GM18511 (cell line): Measurements from ENCODE around the gene KCNQ1.

Source experiments
- ATAC-seq: cut with Tn5 transposase; IDR thresholded peaks from one replicate; pipeline ENCODE4 v1.9.1; 2021; ENCODE audit warnings: mild to moderate bottlenecking, moderate library complexity; ENCODE audit not compliant: unreplicated experiment

The KCNQ1 gene

DNA sequence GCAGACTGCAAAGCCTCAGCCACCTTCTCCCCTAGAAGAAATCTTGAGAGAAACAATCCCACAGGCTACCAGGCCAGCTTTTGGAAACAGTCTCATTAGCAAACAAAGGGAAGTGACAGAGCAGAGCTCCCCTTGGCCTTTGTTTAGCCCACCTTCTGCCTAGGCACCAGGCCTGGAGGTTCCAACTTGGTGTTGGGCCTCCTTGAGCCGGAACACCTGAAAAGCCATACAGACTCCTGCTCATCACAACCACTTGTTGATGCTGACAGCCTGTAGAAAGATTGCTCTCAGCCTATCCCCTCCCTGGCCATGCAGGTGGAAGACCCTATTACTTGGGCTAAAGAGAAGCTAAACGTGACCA is 228.4 kb downstream of the KCNQ1 start:
- ATAC-seq: no peak

DNA sequence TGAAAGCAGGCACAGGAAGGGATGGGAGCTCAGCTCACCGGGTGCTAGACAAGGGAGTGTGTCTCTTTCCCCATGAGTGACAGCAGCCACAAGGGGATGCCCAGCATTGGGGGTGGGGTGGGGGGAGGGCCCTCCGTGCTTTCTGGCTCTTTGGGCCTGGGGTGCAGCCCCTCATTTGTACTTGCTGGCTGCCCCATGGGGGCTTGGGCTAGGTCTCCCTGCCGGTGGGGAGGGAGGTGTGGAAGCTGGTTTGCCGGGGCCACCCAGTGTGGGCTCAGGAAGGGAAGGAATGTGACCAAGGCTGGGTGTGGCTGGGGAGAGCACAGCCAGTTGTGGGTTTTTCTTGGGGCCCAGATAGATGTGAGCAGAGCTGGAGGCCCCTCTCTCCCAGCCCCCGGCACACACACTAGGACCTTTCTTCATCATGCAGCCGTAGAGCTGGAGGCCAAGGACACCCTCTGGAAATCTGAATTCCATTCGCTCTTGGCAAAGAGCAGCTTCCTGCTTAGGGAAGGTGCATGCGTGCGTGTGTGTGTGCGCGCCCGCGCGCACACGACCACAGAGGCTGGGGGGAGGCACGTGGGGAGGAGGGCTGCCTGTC is 229.2 kb downstream of the KCNQ1 start:
- ATAC-seq: no peak

DNA sequence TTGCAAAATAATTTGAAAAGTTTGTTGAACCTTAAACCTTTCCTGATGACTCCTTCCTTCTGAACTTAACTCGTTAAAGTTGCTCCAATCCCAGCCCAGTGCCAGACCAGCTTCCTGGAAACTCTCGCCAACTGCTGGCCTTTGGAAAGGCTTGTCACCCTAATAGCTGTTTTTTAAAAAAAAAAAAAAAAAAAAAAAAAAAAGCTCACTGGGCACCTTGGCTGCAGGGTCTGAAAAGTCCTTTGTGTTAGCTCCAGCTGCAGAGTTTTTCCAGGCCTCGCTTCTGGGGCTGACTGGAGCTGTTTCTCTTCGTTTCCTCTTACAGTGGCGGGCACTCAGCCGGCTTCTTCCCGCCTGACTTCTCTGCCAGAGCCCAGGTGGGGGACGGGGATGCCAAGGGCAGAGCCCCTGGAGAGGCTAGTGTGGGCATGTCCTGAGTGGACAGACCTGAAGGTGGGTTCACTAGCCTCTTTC is 229.9 kb downstream of the KCNQ1 start:
- no peak for ATAC-seq

DNA sequence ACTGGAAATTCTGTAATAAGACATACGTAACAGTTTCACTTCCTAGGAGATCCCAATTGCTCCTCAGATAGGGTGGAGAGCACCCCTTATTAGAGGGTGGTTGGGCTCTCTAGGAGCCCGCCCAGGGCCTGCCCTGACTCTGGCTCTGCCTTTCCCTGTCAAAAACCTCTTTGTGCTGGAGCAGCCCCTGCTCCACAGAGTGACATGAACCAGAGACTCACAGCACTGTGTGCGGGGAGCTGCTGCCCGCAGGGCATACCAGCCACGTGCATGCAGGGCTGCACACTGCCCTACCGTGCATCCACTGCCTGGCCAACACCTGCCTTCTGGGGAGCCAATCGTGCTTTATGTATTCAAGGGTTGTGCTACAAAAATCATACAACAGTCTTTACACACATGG is 230.7 kb downstream of the KCNQ1 start:
- no peak for ATAC-seq

DNA sequence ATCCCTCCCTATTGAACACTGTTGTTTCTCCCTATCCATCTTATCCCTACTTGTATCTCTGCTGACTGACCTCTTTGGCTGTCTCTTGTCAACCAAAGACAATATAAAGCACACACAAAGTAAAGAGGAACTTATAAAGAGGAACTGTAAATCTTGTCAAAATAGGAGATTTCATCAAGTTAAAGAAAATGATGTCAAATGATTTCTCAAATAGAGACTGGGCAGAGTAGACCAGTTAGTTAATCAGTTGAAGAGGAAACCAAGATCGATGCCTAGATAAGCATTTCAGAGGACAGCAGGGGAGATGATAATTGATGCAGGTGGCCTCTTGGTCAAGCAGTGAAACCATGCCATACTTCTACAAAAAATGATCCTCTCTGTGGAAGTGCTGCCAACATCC is 232.3 kb downstream of the KCNQ1 start:
- ATAC-seq: peak; percentile 71

DNA sequence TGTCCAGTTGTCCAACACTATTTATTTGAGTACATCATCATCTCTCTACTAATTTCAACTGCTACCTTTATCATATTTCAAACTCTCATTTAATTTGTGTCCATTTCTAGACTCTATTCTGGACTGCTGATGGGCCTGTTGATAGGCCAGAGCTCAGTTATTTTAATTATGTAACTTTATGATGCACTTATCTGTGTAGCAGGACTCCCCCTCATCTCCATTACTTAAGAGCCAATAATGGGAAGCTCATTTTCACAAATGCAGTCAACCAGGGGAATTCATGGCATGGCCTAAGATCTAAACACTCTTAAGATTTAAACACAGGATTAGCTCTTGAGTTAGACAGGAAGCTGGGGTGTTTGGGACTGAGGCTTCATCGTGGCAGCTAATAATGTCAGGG is 233.6 kb downstream of the KCNQ1 start:
- ATAC-seq: no peak

DNA sequence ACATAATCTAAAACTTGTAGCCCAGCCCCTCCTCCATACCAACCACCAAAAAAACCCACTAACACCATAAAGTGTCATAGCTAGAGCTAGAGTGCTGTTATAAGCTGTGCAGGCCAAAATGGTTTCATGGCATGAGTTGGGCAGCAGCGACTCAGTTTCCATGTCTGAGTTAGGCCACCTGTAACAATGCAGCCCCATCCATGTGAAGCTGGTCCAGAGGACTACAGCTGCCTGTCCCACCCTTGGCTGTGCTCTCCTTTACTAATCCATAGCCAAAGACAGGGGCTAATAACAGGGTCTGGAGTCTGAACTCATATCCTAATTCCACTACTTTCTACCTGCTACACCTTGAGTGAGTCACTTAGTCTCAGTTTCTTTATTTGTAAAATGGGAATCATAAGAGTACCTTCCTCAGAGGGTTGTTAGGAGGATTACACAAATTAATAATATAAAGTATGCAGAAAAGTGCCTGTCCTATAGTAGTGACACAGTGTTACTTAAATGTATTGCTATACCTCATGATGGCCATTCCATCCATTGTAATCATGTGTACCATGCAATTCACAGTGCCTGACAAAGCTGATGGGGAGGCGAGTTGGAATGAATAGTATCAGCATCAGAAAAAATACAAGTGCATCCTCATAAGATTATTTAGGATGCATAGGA is 234.3 kb downstream of the KCNQ1 start:
- ATAC-seq: no peak

DNA sequence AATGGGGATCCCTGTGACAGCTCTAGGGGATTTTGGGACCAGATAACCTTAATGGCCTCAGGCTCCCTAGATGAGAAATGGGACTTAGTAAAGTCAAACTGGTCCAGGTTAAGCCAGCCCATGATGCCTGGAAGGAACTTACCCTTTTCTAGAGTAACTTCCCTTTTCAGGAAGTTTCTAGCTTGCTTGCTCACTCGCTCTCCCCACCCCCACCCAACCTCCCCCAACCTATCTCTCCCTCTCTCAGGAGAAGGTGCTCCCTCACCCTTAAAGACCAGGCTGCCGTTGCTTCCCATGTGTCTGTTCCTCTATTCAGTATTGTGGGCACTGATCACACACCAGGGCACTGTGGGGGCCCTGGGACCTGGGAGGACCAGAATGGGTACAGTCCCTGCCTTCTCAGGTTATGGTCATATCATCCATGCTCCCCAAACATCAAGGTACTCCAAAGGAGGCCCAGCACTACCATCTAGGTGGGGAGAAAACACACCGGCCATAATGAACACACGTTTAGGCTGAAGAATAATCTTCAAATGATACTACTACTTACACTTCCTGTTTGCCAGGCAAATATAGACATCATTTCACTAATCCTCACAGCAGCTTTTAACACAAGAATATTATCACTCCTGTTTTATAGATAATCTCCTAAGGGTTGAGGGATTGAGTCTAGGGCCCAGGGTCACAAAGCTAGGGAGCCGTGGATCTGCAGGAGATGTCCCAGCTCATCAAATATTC is 236.8 kb downstream of the KCNQ1 start:
- no peak for ATAC-seq

DNA sequence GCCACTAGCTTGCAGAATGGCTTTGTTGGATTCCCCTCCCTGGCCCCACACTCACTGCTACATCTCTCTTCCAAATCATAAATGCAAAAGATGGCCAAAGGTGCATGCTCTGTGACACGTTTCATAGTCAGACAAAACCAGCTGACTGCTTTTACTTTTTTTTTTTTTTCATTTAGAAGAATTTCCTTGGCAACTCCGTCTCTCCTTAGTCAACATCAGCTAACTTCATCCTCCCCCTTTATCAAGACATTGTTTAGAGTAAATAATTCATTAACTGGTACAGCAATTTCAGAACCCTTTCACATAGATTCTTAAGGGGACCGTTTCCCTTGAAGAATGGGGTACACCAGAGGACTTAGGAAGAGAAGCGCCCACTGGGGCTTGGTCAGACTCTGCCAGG is 239.0 kb downstream of the KCNQ1 start:
- ATAC-seq: no peak

DNA sequence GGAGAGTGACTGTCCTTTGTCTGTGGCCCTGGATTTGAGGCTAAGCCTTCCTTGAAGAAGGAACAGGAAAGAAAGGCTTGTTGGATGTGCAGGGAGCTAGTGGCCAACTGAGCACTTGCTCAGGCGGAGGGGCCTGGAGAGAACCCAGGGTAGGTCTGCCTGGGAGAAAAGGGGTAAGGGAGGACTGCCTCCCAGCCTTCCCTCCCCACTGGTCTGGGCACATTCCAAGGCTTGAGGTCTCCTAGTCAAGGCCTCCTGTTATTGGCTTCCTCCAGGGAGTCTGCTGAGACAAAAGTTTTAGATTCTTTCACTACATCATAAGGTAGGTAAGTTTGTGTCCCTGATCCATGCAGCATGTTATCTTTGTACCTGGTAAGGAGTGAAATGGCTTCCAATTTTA is 239.8 kb downstream of the KCNQ1 start:
- no peak for ATAC-seq

DNA sequence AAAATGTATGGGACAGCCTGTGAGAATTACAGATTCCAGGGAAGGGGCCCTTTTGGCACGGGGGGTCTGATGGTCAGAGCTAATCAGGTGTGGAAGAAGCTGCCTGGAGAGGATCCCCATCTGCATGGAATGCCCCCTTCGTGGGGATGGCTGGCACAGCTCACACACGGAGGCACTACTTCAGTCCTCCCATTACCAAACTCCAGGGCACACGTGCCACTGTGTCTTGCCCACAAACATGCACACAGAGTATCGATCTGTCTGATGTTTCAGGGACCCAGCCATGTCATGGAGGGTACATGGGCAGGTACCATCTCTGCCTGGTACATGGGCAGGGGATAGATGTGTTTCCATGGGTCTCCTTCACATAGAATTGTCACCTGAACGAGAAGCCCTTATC is 240.2 kb downstream of the KCNQ1 start:
- ATAC-seq: no peak

DNA sequence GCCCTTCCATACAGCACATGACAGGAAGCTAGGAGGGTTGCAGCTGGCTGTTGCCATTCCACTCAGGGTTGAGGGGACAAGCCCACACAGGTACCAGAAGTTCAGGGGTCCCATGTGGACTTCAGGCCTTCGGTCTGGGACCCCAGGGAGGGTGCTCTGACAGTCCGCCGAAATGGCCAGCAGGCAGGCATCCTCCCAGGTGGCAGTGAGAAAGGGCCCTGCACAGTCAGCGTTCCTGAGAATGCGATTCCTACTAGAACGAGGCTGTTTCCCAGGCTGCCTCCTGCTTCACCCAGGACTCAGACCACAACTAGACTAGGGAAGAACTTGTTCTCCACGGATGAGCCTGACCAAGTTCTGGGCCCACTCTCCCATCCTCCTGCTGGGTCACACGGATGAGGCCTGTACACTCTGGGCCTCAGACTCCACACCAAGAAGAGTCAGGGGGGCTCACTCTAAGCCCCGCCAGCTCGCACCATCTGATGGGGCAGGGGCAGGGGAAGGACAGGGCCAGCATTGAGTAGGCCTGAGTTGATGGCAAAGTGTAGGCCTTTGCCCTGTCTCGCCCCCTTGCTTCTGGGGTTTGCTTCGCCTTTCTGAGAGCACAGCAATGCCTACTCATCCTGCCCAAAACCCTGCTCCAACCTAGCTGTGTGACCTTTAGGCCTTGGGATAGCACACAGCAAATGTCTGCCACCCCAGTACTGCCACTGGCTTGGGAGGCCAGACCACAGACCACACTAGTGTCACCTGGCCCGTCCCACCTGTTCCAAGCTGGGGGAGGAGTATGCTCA is 241.0 kb downstream of the KCNQ1 start:
- ATAC-seq: no peak

DNA sequence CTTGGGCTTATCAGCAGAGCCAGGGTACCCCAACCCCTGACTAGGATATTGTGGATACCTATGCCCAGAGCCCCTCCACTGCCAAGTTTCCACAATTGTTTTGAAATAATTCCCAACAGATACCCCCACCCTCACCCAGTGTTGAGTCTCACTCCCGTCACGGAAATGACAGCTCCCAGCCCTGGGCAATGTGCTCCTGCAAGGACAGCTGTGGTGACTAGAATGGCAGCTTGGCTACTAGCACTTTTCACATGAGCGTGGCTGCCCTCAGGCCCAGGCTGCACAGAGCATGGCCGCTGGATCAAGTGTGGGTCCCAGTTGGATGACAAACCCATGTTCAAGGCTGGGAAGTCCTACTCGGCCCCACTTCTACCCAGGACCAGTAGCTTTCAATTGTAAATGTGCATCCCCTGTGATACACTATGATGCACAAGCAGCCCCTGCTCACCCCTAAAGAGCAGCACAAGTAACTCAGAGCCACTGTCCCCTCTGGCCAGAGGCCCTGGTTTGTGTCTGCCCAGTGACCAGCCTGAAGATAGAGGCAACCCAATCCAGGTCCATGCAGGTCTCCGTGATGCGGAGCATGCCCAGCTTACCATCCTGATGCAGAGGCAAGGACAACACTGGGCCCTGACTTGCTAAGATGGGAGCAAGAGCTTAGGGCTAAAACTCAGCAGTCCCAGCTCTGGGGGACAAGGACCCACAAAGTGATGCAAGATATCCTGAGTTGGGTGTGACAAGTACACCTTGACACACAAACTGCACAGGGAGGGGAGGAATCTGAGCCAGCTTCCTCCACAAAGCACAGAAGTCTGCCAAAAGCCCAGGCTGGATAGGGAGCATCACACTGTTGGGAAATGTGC is 241.8 kb downstream of the KCNQ1 start:
- no peak for ATAC-seq

DNA sequence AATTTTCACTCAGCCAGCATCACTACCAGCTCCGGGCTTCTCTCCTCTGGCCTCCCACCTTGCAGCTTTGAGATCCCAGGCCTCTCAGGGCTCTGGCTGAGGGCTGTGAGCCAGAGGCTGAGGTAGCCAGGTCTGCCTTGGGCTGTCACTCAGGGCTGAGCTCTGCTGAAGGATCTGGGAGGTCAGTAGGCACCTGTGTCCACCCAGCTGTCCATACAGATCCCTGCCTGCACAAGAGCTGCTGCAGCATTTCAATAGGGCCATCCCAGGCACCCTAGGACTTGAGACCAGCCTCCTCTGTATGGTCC is 242.4 kb downstream of the KCNQ1 start:
- no peak for ATAC-seq

DNA sequence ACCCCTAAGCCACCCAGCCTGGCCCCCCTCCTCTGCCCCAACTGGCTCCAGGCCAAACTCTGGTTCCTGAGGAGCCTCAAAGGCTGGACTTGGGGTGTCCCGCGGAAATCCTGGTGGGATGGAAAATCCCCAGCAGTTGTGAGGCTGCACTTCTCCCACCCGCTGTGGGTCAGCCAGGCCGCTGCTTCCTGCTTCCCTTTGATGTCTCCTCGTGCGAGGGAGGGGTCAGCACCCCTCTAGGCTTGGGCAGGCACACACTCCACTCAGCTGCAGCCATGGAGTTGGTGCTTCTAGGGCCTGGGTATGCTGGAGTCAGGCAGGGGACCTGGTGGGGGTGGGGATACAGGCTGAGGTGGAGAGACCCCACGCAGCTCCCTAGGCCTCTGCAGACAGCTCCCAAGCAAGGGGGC is 243.0 kb downstream of the KCNQ1 start:
- ATAC-seq: no peak

DNA sequence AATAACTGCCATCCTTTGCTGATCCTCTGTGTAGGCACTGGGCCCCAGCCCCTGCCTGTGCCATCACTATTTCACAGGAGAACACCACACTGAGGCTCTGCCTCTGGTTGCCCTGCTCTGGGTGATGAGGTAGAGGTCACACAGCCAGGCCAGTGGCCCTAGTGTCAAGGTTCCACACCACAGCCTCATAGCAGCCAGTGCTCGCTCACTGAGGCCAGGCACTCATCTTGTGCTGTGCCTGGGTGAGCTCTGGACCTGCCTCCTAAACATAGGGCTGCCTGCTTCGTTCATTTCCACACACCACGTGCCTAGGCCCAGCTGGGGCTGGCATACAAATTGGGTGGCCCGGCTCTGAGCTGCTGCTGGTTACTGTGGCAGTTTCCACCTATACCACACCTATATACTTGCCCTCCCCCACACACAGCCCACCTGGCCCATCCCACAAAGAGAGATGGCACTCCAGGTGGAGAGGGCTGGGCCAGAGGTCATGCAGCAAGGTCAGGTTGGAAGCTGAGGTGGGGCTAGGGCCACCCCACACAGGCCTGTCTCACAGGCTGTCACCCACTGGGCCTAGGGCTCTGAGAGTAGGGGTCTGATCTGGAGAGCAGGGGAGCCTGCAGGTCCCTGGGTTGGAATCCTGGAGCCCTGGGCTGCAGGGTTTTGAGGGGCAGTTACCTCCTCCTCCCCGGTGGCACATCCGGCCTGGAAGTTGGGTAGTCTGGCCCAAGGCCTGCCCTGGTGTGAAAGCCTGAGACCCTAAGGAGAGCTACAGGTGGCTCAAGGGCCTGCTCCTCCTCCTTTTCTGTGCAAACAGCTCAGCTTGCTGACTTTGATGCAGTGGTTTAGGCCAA is 243.8 kb downstream of the KCNQ1 start:
- ATAC-seq: no peak

DNA sequence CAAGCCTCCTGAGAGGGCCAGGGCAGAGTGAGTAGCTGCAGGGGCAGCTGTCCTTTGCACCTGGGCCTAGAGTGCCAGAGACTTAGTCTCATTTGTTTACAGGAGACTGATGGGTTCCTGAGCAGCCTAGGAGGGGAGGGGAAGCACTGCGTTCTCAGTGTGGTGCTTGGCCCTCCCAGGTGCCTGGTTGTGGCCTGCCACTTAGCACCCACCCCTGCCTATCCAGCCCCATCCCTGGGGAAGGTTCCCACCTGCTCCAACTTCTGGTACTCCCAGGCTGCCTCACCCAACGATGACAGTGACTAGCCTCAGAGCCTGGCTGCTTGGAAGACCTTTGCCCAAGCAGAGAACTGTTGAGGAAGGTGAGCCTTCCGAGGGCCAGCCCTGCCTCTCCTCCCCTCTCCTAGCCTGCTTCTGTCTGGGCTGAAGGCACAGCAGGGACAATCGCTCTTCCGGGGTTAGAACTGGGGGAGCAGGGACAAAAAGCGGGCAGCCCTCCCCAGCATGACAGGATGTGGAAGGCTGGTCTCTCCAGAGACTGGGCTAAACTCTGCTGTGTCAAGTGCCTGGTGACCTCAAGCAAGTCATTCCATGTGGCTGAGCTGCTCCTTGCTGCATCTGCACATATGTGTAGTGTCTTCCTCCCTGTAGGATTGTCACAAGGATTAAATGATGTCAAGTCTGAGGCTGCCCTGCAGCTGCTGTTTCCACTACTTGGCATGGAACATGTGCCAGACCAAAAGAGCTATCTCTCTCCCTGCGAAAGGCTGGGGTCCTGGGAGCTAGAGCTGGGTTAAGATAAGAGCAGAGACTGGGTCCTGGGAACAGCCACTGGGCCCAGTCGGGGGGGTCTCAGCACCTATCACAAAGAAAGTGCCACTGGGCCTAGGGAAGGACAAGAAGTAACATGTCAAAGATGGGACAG is 245.1 kb downstream of the KCNQ1 start:
- no peak for ATAC-seq

DNA sequence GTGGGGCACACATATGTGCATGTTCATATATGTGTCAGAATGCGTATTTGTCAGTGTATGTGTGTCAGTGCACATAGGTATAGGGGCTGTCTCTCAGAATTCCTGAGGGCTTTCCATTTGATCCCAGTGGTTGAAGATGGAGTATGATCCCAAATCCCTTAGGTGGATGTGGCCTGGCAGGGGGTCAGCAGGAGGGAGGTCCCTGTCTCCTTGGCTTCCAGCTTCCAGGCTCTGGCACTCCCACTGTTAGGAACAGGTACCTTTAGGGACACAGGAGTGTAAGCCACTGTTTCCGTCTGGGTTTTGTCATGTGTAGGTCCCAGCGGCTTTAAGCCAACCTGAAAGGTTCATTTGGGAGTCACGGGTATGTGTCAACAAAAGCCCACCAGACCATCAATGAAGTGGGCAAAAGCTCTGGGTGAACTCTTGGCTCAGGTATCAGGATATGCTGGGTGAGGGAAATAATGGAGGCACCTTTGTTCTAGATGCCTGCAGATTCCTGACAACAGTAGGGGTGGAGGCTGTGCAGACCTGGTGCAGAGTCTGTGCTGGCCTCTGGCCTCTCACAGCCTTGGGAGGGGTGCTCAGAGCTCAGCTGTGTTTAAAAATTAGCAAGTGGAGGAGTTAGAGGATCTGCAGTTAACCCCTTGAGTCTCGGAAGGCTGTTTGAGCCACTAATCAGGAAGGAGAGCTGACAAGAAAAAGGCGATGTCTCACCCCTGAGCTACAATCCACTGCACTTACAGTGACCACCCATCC is 246.0 kb downstream of the KCNQ1 start:
- ATAC-seq: no peak
